Parathyroid adenoma (tissue), 2 donors: Measurements from ENCODE around the gene DIO3.

Experiments used
- H2AFZ ChIP-seq: fragments of 300-600 bp; sonication (generic); one replicate; pipeline ENCODE4 v1.7.0; 2017; ENCODE audit warnings: antibody characterized with exemption, mild to moderate bottlenecking
- H3K27ac ChIP-seq: fragments of 300-600 bp; sonication (generic); one replicate; pipeline ENCODE4 v1.7.0; 2017
- H3K27me3 ChIP-seq: fragments of 300-600 bp; sonication (generic); one replicate; pipeline ENCODE4 v1.7.0; 2017; ENCODE audit warnings: low read length; ENCODE audit not compliant: control insufficient read depth, insufficient read depth
- H3K36me3 ChIP-seq: fragments of 300-600 bp; sonication (generic); one replicate; pipeline ENCODE4 v1.7.0; 2017; ENCODE audit warnings: low read length; ENCODE audit not compliant: control insufficient read depth, insufficient read depth
- H3K4me1 ChIP-seq: fragments of 300-600 bp; sonication (generic); one replicate; pipeline ENCODE4 v1.7.0; 2017; ENCODE audit warnings: control low read depth
- H3K4me2 ChIP-seq: fragments of 300-600 bp; sonication (generic); one replicate; pipeline ENCODE4 v1.7.0; 2017; ENCODE audit warnings: low read length
- H3K4me3 ChIP-seq: fragments of 300-600 bp; sonication (generic); one replicate; pipeline ENCODE4 v1.7.0; 2017; ENCODE audit warnings: low read depth, low read length
- H3K79me2 ChIP-seq: fragments of 300-600 bp; sonication (generic); one replicate; pipeline ENCODE4 v1.7.0; 2017; ENCODE audit warnings: control low read depth
- H3K9ac ChIP-seq: fragments of 300-600 bp; sonication (generic); one replicate; pipeline ENCODE4 v1.7.0; 2017; ENCODE audit warnings: mild to moderate bottlenecking
- H3K9me3 ChIP-seq: fragments of 300-600 bp; sonication (generic); one replicate; pipeline ENCODE4 v1.7.0; 2017; ENCODE audit warnings: low read length; ENCODE audit not compliant: control insufficient read depth
- TF ChIP-seq, protein P1 (sequence below): fragments of 300-600 bp; sonication (generic); IDR thresholded peaks from one replicate; pipeline ENCODE4 v1.7.0; 2017; ENCODE audit warnings: antibody characterized with exemption, mild to moderate bottlenecking
- donor health status: primary hyperparathyroidism.

The DIO3 gene

DNA sequence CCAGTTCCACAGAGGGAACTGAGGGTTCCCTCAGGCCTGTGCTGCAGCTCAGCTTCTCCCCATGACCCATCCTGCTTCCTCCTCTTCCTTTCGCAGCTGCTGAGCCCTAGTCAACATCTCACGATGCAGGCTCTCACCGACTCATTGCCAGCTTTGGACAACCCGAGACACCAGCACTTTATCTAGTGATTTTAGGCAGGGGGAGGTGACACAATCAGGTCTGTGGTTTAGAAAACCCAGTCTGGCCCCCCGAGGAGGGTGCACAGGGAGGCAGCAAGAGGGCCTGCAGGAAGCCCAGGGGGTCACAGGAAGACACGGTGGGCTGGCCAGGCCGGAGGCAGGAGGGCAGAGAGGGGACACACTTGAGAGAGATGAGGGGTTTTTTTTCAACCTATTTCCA lies 35.4 kb downstream of the DIO3 start:
- no peak overlapping the region for H3K9ac ChIP-seq
- H3K4me1 ChIP-seq, result no peaks in the 10 kb centered on the region
- H3K79me2 ChIP-seq, result no peaks in the 10 kb centered on the region
- H3K27ac ChIP-seq, result no peak overlapping the region
- no peak overlapping the region for H3K4me2 ChIP-seq
- H3K9me3 ChIP-seq, result no peaks in the 10 kb centered on the region
- H3K36me3 ChIP-seq, result no peaks in the 10 kb centered on the region
- TF ChIP-seq, protein P1, sequence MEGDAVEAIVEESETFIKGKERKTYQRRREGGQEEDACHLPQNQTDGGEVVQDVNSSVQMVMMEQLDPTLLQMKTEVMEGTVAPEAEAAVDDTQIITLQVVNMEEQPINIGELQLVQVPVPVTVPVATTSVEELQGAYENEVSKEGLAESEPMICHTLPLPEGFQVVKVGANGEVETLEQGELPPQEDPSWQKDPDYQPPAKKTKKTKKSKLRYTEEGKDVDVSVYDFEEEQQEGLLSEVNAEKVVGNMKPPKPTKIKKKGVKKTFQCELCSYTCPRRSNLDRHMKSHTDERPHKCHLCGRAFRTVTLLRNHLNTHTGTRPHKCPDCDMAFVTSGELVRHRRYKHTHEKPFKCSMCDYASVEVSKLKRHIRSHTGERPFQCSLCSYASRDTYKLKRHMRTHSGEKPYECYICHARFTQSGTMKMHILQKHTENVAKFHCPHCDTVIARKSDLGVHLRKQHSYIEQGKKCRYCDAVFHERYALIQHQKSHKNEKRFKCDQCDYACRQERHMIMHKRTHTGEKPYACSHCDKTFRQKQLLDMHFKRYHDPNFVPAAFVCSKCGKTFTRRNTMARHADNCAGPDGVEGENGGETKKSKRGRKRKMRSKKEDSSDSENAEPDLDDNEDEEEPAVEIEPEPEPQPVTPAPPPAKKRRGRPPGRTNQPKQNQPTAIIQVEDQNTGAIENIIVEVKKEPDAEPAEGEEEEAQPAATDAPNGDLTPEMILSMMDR, result no peak
- H2AFZ ChIP-seq, result no peak overlapping the region
- no peaks in the 10 kb centered on the region for H3K27me3 ChIP-seq
- no peak overlapping the region for H3K4me3 ChIP-seq

DNA sequence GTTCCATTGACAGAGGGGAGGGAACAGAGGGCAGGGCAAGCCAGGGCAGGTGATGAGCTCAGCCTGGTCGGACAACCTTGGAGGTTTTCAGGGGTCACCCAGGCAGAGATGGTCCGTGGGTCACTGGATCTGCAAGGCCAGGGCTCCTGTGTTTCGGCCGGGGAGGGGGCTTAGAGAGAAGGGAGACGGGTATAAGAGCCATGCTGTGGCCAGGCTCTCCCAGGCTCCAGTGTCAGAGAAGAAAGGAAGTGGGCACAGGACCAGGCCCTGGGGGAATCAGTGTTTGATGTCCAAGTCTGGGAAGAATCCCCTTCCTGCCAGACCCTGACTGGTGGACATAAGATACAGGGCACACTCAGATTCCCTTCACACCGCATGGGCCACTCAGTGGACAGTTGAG lies 36.9 kb downstream of the DIO3 start:
- no peaks in the 10 kb centered on the region for H3K4me1 ChIP-seq
- H2AFZ ChIP-seq, result no peak overlapping the region
- TF ChIP-seq, protein P1, result no peak
- H3K9me3 ChIP-seq, result no peaks in the 10 kb centered on the region
- no peak overlapping the region for H3K27ac ChIP-seq
- no peak overlapping the region for H3K9ac ChIP-seq
- no peaks in the 10 kb centered on the region for H3K36me3 ChIP-seq
- H3K79me2 ChIP-seq, result no peaks in the 10 kb centered on the region
- H3K4me3 ChIP-seq, result no peak overlapping the region
- no peak overlapping the region for H3K4me2 ChIP-seq
- H3K27me3 ChIP-seq, result no peaks in the 10 kb centered on the region

DNA sequence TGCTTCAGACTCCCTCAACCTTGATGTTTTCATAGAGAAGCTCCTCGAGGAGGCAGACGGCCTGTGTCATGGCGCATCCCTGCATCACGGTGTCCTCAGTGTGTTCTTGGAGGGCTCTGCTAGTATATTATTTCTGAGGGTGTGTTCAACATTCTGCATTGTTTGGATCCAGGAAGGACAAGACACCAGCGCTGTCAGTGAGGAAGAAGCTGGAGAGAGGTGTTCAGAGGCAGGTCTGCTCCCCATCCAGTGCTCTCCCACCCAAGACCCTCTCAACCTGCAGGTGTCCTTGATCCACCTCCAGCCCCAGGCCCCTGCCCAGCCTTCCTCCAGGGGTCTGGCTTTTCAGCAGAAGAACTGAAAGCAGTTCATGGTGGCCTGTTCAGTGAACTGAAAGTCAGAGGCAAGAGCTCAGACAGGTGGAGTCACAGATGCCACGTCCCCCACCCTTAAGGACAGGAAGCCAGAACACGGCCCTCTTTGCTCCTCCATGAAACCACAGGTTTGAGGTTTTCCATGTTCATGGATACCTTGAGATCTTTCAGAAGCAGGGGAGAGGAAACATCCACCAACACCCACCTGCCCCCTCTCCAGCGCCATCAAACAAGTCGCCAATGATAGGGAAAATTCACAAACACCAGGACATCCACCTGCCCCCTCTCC lies 37.4 kb downstream of the DIO3 start:
- Histone ChIP-seq H3K9me3 (no peaks in the 10 kb centered on the region), H3K4me1 (no peaks in the 10 kb centered on the region), H3K4me3 (no peak overlapping the region), H3K4me2 (no peak overlapping the region), H3K79me2 (no peaks in the 10 kb centered on the region), H3K27ac (no peak overlapping the region), H3K27me3 (no peaks in the 10 kb centered on the region), H2AFZ (no peak overlapping the region), H3K9ac (no peak overlapping the region), H3K36me3 (no peaks in the 10 kb centered on the region)
- TF ChIP-seq, protein P1, result no peak

DNA sequence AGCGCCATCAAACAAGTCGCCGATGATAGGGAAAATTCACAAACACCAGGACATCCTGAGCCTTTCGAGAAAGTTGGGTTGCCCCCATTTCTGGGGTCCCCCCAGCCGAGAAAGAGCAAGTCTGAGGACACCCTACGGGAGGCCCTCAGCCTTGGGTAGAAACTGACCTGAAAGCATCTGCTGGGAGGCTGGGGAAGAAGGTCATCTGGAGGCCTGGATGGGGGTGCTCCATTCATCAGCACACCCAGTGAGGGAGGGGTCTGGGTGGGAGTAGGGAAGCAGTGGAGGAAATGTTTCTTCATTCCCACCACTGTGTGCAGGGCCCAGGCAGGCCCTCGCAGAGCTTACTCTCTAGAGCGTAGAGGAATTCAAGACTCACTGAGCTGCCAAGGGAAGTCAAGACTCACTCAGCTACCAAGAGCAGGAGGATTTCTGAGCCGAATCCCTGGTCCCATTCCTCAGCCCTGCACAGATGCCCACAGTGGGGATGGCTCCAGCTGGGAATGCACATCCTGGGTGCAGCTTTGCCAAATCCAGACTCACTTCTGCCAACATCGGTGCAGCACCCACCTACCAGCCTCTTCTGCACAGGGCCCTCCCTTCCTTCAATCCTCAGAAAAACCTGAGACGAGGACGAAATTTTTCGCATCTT lies 38.1 kb downstream of the DIO3 start:
- TF ChIP-seq, protein P1, result no peak
- Histone ChIP-seq H3K27me3 (no peaks in the 10 kb centered on the region), H3K9ac (no peak overlapping the region), H2AFZ (no peak overlapping the region), H3K79me2 (no peaks in the 10 kb centered on the region), H3K36me3 (no peaks in the 10 kb centered on the region), H3K4me2 (no peak overlapping the region), H3K27ac (no peak overlapping the region), H3K9me3 (no peaks in the 10 kb centered on the region), H3K4me1 (no peaks in the 10 kb centered on the region), H3K4me3 (no peak overlapping the region)
